Raji (cell line): ENCODE measurements around the gene MRPL34.

Experiments used
- POLR2A ChIP-seq: IDR thresholded peaks from 2 replicates; pipeline ENCODE4 v1.6.1; 2011; ENCODE audit warnings: low read depth, low read length, control low read depth; ENCODE audit not compliant: insufficient read depth

MRPL34 gene

DNA sequence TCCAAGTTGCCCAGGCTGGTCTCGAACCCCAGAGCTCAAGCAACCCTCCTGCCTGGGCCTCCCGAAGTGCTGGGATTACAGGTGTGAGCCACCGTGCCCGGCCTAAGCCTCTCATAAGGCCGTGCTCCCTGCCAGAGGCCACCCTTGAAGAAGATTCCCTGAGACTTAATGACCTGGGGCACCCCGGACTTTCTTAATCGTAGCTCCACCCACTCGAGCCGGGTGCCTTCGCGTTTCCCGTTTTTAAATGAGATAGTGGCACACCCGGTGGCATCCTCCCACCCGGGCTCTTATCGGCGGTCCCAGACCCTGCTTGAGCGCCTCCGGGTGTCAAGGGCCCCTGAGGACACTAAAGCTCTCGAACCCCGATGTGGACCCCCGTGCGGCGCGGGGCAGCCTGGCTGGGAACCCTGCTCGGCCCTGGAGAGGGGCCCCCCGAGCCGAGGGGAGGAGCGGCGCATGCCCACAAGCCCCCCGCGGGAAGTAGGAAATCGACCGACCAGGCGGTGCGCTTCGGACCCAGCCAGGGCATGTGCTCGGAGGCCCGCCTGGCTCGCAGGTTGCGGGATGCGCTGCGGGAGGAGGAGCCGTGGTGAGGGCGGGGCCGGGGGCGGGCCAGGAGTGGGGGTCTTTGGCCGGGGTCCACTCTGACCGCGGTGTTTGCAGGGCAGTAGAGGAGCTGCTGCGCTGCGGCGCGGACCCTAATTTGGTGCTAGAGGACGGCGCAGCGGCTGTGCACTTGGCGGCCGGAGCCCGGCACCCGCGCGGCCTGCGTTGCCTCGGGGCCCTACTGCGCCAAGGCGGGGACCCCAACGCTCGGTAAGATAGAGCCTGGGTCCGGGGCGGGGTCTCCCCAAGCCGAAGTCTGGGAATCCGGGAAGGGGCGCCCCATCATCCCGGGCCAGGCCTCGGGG is 24.0 kb upstream of the MRPL34 start, which contains the start of gene ANKLE1:
Gene ANKLE1, plus strand, starts transcription at position 511 of the 914 bp plus-strand sequence. Its CDS starts 20 bp downstream, at position 531.
- peak; percentile 67 for TF ChIP-seq POLR2A

DNA sequence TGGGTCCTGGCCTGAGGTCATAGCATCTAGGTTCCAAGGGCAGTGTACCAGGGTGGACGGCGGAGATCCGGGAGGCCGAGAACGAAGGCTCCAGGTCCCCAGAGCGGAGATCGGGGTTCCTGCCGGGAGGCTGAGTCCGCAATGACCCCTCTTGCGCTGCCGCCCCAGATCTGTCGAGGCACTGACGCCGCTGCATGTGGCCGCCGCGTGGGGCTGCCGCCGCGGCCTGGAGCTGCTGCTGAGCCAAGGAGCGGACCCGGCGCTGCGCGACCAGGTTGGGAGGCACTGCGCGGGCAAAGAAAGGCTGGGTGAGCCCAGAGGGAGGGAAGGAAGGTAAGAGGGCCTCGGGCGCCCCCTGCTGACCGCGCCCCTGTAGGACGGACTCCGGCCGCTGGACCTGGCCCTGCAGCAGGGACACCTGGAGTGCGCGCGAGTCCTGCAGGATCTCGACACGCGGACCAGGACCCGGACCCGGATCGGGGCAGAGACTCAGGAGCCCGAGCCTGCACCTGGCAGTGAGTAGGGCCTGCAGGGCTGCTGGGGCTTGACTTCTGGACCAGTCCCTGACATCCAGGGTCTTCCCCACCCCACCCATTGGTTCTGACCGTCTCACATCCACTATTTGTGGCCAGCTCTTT is 23.1 kb upstream of the MRPL34 start:
- TF ChIP-seq POLR2A = peak; percentile 72

DNA sequence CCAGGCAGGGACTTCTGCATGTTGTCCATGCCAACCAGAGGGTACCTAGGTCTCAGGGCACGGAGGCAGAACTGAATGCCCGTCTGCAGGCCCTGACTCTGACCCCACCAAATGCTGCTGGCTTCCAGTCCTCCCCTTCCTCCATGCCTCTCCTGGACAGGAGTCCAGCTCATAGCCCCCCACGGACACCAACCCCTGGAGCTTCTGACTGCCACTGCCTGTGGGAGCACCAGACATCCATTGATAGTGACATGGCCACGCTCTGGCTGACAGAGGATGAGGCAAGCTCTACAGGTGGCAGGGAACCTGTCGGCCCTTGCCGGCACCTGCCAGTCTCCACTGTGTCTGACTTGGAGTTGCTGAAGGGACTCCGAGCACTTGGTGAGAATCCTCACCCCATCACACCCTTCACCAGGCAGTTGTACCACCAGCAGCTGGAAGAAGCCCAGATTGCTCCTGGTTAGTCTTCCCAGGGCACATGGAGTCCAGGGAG is 22.1 kb upstream of the MRPL34 start:
- no peak for TF ChIP-seq POLR2A

DNA sequence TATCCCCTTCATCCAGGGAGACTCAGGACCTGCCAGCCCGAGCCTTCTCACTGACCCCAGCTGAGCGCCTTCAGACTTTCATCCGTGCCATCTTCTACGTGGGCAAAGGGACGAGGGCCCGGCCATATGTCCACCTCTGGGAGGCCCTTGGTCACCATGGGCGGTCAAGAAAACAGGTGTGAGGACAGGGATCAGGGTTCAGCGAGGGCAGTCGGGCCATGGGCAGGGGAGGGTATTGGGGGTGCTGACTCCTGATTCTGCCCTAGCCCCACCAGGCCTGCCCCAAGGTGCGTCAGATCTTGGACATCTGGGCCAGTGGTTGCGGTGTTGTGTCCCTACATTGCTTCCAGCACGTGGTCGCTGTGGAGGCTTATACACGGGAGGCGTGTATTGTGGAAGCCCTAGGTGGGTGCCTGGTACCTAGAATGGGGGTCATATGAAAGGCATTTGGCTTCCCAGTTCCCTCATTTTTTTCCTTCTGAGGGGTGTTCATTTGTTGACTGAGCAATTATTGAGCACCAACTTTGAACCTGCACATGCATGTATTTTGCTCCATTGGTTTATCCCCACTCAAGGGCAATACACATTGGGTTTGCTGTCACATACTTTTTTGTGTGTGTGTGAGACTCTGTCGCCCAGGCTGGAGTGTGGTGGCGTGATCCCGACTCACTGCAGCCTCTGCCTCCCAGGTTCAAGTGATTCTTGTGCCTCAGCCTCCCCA is 20.1 kb upstream of the MRPL34 start:
- no peak for TF ChIP-seq POLR2A

DNA sequence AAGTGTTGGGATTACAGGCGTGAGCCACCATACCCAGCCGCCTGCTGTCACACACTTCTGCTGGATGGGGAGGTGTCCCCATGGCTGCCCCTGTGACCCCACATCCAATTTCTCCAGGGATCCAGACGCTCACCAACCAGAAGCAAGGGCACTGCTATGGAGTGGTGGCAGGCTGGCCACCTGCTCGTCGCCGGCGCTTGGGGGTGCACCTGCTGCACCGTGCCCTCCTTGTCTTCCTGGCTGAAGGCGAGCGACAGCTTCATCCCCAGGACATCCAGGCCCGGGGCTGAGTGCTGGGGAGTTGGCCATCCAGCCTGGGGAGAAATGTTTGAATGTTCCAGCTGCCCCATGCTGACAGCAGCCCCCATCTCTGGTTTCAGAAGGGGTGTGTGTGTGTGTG is 19.4 kb upstream of the MRPL34 start:
- no peak for TF ChIP-seq POLR2A

DNA sequence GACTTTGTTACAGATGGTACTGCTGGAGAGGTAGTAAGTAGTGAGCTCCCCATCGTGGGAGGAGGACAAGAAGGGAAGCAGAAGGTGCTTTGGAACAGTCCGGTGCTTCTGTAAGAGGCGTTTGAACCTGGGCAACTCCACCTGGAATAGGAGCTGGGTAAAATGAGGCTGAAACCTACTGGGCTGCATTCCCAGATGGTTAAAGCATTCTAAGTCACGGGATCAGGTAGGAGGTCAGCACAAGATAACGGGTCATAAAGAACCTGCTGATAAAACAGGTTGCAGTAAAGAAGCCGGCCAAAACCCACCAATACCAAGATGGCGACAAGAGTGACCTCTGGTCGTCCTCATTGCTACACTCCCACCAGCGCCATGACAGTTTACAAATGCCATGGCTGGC is 18.9 kb upstream of the MRPL34 start:
- no peak for TF ChIP-seq POLR2A

DNA sequence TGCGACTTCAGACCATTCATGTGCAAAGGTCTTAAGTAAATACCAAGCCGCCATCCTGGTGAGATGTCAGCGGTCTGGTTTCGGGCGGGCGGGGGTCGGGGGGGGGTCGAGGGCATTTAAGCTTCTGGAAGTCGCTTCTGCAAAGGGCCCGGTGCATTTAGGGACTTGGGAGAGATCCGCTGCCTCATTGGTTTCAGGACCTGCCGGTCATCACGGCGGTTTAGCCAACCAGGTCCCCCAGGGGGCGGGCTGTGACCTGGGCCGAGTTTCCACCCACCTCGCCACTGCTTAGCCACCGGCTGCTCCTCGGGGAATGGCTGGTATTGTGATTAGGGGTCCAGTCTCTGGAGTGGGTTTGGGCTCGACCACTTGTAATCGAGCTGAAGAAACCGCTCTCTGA is 16.2 kb upstream of the MRPL34 start:
- TF ChIP-seq POLR2A = no peak

DNA sequence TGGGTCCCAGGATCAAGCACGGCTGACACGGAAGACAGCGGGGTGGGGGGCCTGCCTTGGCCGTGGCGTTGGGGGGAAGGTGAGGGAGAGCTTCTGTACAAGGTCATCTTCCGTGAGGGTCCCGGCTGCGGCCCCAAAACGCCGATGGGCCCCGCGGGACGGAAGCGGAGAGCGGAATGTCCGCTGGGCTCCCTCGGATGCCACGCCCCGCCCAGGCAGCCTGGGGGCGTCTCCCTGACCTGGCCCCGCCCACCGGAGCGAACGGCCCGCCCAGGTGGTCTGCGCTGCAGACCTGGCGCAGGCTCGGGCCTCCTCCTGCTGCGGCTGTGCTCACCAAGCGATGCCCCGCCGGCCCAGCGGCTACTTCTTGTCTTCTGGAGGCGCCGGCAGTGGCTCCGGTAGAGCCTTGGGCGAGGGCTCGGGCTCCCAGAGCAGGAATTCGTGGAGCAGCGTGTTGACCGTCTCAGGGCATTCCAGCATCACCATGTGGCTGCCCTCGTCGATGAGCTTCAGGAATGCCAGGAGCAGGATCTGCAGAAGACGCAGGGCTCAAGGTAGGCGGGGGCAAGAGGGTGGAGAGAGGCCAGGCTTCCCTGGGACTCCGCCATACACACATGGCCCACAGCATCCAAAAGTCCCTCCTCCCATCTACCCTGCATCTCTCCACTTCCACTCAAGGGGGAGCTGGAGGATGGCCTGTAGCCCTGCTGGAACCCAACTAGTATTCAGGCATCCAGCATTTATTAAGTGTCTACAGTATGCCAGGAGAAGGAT is 13.2 kb upstream of the MRPL34 start:
- TF ChIP-seq POLR2A = peak; percentile 93

DNA sequence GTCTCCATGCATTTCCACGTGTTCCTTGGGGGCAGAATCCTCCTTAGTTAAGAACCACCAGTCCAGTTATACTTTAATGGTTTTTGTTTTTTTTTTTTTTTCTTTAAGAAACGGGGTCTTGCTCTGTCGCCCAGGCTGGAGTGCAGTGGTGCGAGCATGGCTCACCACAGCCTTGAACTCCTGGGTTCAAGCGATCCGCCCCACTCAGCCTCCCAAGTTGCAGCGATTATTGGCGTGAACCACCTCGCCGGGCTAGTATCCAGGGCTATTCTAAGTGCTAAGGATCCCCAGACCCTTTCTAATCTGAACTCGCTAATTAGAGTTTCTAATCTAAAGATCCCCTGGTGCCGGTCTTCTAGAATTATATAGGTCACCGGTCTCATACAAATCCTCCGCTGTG is 12.1 kb upstream of the MRPL34 start:
- no peak for TF ChIP-seq POLR2A

DNA sequence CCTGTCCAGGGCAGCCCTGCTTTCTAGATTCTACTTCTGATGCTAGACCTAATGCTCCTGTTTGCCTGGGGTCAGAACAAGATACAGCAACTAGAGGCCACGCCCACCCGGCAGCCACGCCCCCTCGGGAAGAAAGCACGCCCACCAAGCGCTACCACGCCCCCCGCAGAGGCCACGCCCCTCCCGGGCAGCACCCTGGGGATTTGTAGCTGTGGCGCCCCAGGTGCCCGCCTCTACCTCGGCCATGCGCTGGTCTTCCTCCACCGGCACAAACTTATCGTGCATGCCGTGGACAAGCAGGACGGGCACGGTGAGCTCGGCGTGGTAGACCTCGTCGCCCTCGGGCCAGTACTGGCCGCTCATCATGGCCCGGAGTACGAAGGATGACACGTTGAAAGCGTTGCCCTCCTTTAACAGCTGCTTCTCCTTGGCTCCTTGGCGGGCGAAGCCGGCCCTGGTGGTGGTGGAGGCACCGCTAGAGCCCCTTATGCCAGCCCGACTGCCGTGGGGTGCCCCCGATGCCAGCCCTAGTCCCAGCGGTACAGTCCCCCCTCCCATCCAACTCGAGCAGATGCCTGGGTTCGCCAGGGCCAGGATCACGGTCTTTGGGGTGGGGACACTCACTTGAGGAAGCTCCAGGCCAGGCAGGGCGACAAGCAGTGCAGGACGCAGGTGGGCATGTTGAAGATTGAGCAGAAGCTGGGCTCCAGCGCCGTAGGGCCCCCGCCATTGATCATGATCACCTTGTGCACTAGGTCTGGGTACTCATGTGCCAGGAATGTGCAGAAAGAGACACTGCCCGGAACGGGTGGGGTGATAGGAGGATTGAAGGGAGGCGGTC is 11.4 kb upstream of the MRPL34 start:
- no peak for TF ChIP-seq POLR2A

DNA sequence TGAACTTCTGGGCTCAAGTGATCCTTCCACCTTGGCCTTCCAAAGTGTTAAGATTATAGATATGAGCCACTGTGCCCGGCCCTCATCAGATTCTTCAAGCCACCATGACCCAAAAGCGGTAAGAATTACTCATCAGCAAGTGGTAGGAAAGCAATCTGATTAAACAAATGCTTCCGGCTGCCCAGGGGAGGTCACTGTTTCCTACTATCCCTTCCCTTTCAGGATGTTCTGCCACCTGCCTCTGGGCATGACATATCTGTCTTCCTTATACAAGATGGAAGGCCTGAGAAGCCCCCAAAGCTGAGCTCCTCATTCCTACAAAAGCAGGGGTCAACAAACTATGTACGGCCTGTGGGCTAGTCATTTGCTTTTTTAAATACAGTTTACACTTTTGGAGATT is 9.4 kb upstream of the MRPL34 start:
- no peak for TF ChIP-seq POLR2A

DNA sequence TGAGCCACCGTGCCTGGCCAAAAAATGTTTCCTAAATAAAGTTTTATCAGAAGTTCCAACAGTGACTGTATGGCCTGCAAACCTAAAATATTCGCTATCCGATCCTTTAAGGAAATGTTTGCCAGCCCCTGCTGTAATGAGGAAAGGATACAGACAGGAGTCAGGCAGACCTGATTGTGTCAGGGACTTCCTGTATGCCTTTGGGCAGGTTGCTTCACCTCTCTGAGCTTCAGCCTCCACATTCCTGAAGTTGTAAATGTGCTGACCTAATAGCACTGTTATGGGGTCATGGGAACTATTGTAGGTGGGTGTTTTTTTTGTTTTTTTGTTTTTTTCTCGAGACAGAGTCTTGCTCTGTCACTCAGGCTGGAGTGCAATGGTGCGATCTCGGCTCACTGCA is 8.7 kb upstream of the MRPL34 start:
- no peak for TF ChIP-seq POLR2A

DNA sequence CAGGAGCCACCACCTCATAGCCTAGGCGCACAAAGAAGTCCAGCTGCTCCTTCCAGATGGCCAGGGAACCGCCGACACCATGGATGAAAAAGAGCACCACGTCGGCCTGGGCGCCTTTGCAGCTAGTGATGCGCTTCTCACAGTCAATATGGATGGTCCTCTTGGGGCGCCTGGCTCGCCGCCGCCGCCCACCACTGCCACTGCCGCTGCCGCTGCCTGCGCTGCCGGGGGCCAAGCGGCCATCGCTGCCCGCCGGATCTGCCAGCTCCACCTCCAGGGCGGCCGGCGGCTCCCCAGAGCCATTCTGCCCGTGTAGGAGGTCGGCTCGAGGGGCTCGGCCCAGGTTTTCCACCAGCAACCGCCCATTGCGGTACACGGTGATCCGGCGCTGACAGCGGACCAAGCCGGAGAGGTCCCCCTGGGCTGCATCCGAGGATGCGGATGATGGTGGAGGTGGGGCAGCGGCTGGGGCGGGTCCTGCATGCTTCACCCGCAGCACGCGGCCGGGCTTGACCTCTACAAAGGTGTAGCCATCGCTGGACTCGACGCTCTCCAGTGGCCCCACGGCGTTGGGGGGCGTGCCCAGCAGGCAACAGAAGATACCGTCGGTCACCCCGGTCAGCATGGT is 4.6 kb upstream of the MRPL34 start:
- no peak for TF ChIP-seq POLR2A
